Measurements from ENCODE around the gene SOHLH1.

SOHLH1 gene

GRCh38 chr9:135684691-135685090, 14.6 kb downstream of the SOHLH1 start:
- no peak overlapping the region for H3K4me3 ChIP-seq (ENCODE audit: control insufficient read depth, low read depth, low read length)
- DNase-seq (ENCODE audit: low read depth) = no peak
- TF ChIP-seq CTCF (IDR thresholded peaks at IDR 0.05; ENCODE audit: control insufficient read depth, insufficient read depth, low read depth, low read length, missing control alignments) = no peak

GRCh38 chr9:135683401-135684034, 15.8 kb downstream of the SOHLH1 start:
- H3K4me3 ChIP-seq (ENCODE audit: control insufficient read depth, low read depth, low read length) = no peak overlapping the region
- no peak for DNase-seq (ENCODE audit: low read depth)
- no peak for TF ChIP-seq CTCF (IDR thresholded peaks at IDR 0.05; ENCODE audit: control insufficient read depth, insufficient read depth, low read depth, low read length, missing control alignments)

GRCh38 chr9:135681161-135681560, 18.1 kb downstream of the SOHLH1 start:
- TF ChIP-seq CTCF (IDR thresholded peaks at IDR 0.05; ENCODE audit: control insufficient read depth, insufficient read depth, low read depth, low read length, missing control alignments) = no peak
- no peak for DNase-seq (ENCODE audit: low read depth)
- H3K4me3 ChIP-seq (ENCODE audit: control insufficient read depth, low read depth, low read length) = no peak overlapping the region

- TF ChIP-seq CTCF (IDR thresholded peaks at IDR 0.05; ENCODE audit: control insufficient read depth, insufficient read depth, low read depth, low read length, missing control alignments) = no peak
- no peak overlapping the region for H3K4me3 ChIP-seq (ENCODE audit: control insufficient read depth, low read depth, low read length)
- no peak for DNase-seq (ENCODE audit: low read depth)
Observed at GRCh38 chr9:135680056-135680455, 19.2 kb downstream of the SOHLH1 start.

GRCh38 chr9:135678236-135679017, 20.9 kb downstream of the SOHLH1 start:
- TF ChIP-seq CTCF (IDR thresholded peaks at IDR 0.05; ENCODE audit: control insufficient read depth, insufficient read depth, low read depth, low read length, missing control alignments) = no peak
- H3K4me3 ChIP-seq (ENCODE audit: control insufficient read depth, low read depth, low read length) = no peak overlapping the region
- DNase-seq (ENCODE audit: low read depth) = no peak

- no peak for DNase-seq (ENCODE audit: low read depth)
- H3K4me3 ChIP-seq (ENCODE audit: control insufficient read depth, low read depth, low read length) = no peak overlapping the region
- no peak for TF ChIP-seq CTCF (IDR thresholded peaks at IDR 0.05; ENCODE audit: control insufficient read depth, insufficient read depth, low read depth, low read length, missing control alignments)
Observed at GRCh38 chr9:135677641-135678168, 21.6 kb downstream of the SOHLH1 start.
